HG03558 (cell line): Measurements from ENCODE around the gene TSNAXIP1.
"Not testable (repeated sequence)": the region's sequence is repeated elsewhere in the genome, so short reads cannot be mapped to it uniquely, and the experiment has no call there.

Source experiments
- ATAC-seq: cut with Tn5 transposase; IDR thresholded peaks from one replicate; pipeline ENCODE4 v1.9.1; 2021; ENCODE audit warnings: moderate number of reproducible peaks; ENCODE audit not compliant: unreplicated experiment; ENCODE audit errors: extremely low read depth

TSNAXIP1 gene

GRCh38 chr16:67857547-67858233, 51.0 kb downstream of the TSNAXIP1 start:
- no peak for ATAC-seq

- ATAC-seq, result no peak
These were observed 51.8 kb downstream of the TSNAXIP1 start for GRCh38 chr16:67858500-67858899.

GRCh38 chr16:67860589-67861398, 54.1 kb downstream of the TSNAXIP1 start:
- ATAC-seq, result no peak

- no peak for ATAC-seq
These were observed 55.2 kb downstream of the TSNAXIP1 start for GRCh38 chr16:67861877-67862276.

GRCh38 chr16:67862623-67863583, 56.2 kb downstream of the TSNAXIP1 start:
- no peak for ATAC-seq

- ATAC-seq, result not testable (repeated sequence)
These were observed 57.4 kb downstream of the TSNAXIP1 start for GRCh38 chr16:67864044-67864443.

- ATAC-seq, result no peak
These were observed 57.9 kb downstream of the TSNAXIP1 start for GRCh38 chr16:67864594-67864993.

- no peak for ATAC-seq
These were observed 58.6 kb downstream of the TSNAXIP1 start for GRCh38 chr16:67865318-67865717.

GRCh38 chr16:67868290-67868689, 61.6 kb downstream of the TSNAXIP1 start:
- ATAC-seq, result no peak

- no peak for ATAC-seq
These were observed 63.0 kb downstream of the TSNAXIP1 start for GRCh38 chr16:67869653-67870052.

- no peak for ATAC-seq
These were observed 64.6 kb downstream of the TSNAXIP1 start for GRCh38 chr16:67871256-67871655.

GRCh38 chr16:67872131-67872630, 65.5 kb downstream of the TSNAXIP1 start:
- no peak for ATAC-seq

GRCh38 chr16:67872631-67873434, 66.1 kb downstream of the TSNAXIP1 start, which contains the start of gene EDC4:
EDC4 (plus strand) TSS chr16:67873052; CDS start chr16:67873262, 210 bp downstream.
- no peak for ATAC-seq

- ATAC-seq, result no peak
These were observed 67.0 kb downstream of the TSNAXIP1 start for GRCh38 chr16:67873435-67874370.

GRCh38 chr16:67874372-67874771, 67.7 kb downstream of the TSNAXIP1 start:
- no peak for ATAC-seq

GRCh38 chr16:67877064-67877463, 70.4 kb downstream of the TSNAXIP1 start:
- no peak for ATAC-seq
